Caki2 (cell line): ENCODE results near the gene GPX4. TPM values are rescaled to one million over a fixed set of nuclear protein-coding genes. Genes with fewer than 3 reads are reported as not detected.
A peak's percentile ranks its signal among the peaks of the same experiment; 100 is the strongest.

ENCODE experiments used
- DNase-seq: peaks from one replicate; pipeline ENCODE4 v3.0.0-alpha.2; 2015; ENCODE audit warnings: low read depth
- in situ Hi-C: cut with HindIII; loops from 2 replicates; pipeline ENCODE4 v1.10.0; 2016; ENCODE audit warnings: low sequenced_read_pairs, low pct_unique_long_range_greater_than_20kb, mixed read lengths
- total RNA-seq: library from RNA; depleted of rRNA; stranded (reverse); fragments of >200 nt; shearing (Covaris generic); gene quantifications from 2 replicates; pipeline ENCODE4 v1.2.3, GENCODE V29; 2014; ENCODE audit warnings: low replicate concordance; rRNA removed

The GPX4 gene
- total RNA-seq = 693 and 719 TPM in 2 replicates

GRCh38 chr19:1103708-1104310, at the start of gene GPX4:
TSS of gene GPX4 (plus strand) at chr19:1103994. CDS start at chr19:1104044, 50 bp downstream.
- peak; percentile 97 for DNase-seq
- in situ Hi-C loops = no loop called here

GRCh38 chr19:1054102-1055027, 49.4 kb upstream of the GPX4 start:
- in situ Hi-C loops = no loop called here

GRCh38 chr19:1055028-1055425, 48.8 kb upstream of the GPX4 start:
- no peak for DNase-seq

More at GRCh38 chr19:1054102-1055027, 49.4 kb upstream of the GPX4 start:
- DNase-seq = no peak

GRCh38 chr19:1055886-1056620, 47.7 kb upstream of the GPX4 start:
- no peak for DNase-seq
- in situ Hi-C loops = no loop called here

More at GRCh38 chr19:1055028-1055425, 48.8 kb upstream of the GPX4 start:
- in situ Hi-C loops = no loop called here

GRCh38 chr19:1057176-1057855, 46.5 kb upstream of the GPX4 start:
- in situ Hi-C loops = no loop called here
- DNase-seq = no peak

GRCh38 chr19:1058112-1058511, 45.7 kb upstream of the GPX4 start:
- in situ Hi-C loops = no loop called here
- DNase-seq = no peak

GRCh38 chr19:1060689-1061088, 43.1 kb upstream of the GPX4 start:
- in situ Hi-C loops = no loop called here
- no peak for DNase-seq

GRCh38 chr19:1061987-1062386, 41.8 kb upstream of the GPX4 start:
- in situ Hi-C loops = no loop called here
- no peak for DNase-seq

GRCh38 chr19:1062387-1063029, 41.3 kb upstream of the GPX4 start:
- in situ Hi-C loops = no loop called here

GRCh38 chr19:1063030-1063908, 40.5 kb upstream of the GPX4 start:
- in situ Hi-C loops = no loop called here
- peak; percentile 67 for DNase-seq

More at GRCh38 chr19:1062387-1063029, 41.3 kb upstream of the GPX4 start:
- DNase-seq = no peak

GRCh38 chr19:1063909-1064660, 39.7 kb upstream of the GPX4 start:
- no peak for DNase-seq
- in situ Hi-C loops = no loop called here

- DNase-seq = no peak
- in situ Hi-C loops = no loop called here
Observed at GRCh38 chr19:1064661-1065605, 38.9 kb upstream of the GPX4 start.

- no peak for DNase-seq
Observed at GRCh38 chr19:1065606-1066109, 38.1 kb upstream of the GPX4 start.

GRCh38 chr19:1066251-1066747, 37.5 kb upstream of the GPX4 start:
- in situ Hi-C loops = no loop called here
- no peak for DNase-seq

More at GRCh38 chr19:1065606-1066109, 38.1 kb upstream of the GPX4 start:
- in situ Hi-C loops = no loop called here
